Measurements from ENCODE around the gene CHD6. TPM values are rescaled to one million over a fixed set of nuclear protein-coding genes. Genes with fewer than 3 reads are reported as not detected.
"Not testable (repeated sequence)": the region's sequence is repeated elsewhere in the genome, so short reads cannot be mapped to it uniquely, and the experiment has no call there.

CHD6 gene
- total RNA-seq, 1 experiment from 2014 or later, result 27.7 TPM

DNA sequence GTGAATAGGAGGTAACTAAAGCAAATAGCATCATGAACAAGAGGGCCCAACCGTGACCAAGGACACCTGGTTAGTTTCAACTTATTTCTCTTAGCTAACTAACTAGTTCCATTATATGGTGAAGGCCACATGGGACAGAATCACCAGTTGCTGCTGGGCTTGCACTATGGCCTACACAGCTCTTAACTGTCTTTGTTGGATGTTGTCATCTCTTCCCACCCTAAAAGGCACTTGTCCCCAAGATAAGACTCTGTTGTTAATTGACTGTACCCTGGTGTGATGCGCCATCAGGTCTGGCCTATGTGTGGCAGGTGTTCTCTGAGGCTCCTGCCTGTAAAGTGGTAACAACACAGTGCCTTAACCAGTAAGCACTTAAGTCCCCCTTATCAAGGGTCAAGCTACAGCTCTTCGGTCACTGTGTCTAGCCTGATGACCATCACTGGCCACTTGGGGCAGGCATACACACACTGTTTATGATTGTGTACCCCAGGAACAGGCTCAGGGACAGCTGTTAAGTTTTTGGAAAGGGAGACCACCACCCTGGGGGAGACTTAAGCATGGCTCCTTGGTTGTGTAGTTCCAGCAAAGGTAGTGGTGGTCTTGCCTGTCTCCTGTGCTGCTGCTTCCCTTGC lies 51.2 kb downstream of the CHD6 start:
- in situ Hi-C loops (cut with HindIII; ENCODE audit: low pct_unique_long_range_greater_than_20kb, low sequenced_read_pairs), result no loop called here
- no peak for DNase-seq (ENCODE audit: low read depth, low spot score)

DNA sequence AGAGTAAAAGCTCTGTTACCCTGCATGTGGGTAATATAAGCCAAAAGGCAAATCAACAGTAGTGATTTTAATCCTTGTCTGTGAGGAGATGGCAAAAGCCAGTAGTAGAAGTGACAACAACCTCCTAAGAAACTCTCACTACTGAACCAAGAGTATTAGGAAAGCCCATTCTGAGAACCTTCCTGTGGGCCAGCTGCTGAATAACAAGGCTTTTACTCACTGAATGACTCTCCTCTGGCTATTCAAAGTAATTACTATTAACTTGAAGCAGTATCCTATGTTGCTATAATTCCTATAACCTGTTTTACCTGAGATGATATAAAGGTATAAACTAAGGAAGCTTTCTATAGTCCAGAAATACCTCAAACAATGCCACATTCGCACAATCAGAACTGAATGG lies 55.1 kb downstream of the CHD6 start:
- DNase-seq (ENCODE audit: low read depth, low spot score), result no peak
- in situ Hi-C loops (cut with HindIII; ENCODE audit: low pct_unique_long_range_greater_than_20kb, low sequenced_read_pairs), result no loop called here

DNA sequence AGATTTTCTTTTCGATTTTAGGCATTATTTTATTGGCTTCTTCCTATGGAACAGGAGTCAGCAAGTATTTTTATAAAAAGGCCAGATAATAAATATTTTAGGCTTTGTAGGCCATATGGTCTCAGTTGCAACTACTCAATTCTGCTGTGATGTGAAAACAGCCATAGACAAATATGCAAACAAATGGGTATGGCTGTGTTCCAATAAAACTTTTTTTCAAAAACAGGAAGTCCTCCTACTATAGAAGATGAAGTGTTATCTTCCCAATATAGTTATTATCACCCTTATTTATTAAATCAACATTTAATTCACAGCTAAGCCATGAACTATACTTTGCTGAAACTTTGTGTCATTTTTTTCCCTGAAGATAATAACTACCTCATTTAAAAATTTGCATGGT lies 57.2 kb downstream of the CHD6 start:
- no peak for DNase-seq (ENCODE audit: low read depth, low spot score)
- in situ Hi-C loops (cut with HindIII; ENCODE audit: low pct_unique_long_range_greater_than_20kb, low sequenced_read_pairs), result no loop called here

DNA sequence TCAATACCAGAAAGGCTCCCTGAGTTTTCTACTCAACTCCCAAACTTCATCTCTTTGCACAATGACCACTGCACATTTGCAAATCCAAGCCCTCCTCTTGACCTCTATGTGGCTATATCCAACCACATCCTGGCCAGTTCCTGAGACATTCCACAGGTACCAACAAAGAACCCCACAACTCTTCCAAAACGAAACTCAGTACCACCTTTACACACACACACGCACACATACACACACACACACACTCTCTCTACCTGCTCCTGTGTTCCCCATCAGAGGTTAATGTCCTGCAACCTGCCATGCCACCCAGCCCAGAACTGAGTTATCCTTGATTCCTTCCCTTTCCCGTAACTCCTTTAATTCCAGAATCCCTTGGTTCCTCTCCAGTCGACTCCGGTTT lies 58.5 kb downstream of the CHD6 start:
- in situ Hi-C loops (cut with HindIII; ENCODE audit: low pct_unique_long_range_greater_than_20kb, low sequenced_read_pairs), result no loop called here
- DNase-seq (ENCODE audit: low read depth, low spot score), result no peak

DNA sequence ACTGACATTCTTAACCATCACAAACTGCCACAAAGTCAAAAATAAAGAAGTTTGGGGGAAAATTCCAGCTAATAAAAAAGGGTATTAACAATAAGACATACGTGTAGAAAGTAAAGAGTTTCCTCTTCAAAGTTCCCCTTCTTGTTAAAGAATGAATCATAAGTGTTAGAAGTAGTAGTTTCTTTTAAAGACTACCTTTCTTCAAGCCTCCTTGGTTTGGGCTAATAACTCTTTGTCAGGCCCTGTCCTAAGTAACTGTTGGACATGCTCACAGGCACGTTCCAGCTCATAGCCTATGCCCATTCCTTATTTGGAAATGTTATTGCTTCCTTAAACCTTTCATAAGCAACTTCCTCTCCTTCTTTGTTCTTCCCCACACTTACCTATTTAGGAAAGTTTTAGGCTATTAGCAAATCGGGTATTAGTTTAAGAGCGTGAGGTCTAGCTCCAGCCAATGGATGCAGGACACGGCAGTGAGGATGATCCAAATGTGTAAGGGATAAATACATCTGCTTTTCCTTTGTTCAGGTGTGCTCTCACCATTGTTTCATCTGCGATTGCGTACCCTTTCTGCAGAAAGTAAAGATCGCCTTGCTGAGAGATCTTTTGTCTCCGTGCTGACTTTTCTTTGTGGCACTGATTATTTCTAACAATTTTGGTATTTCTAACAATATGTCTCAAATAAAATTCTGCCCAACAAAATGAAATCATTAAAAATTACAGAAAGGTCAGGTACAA lies 64.9 kb downstream of the CHD6 start:
- in situ Hi-C loops (cut with HindIII; ENCODE audit: low pct_unique_long_range_greater_than_20kb, low sequenced_read_pairs), result no loop called here
- DNase-seq (ENCODE audit: low read depth, low spot score), result no peak

DNA sequence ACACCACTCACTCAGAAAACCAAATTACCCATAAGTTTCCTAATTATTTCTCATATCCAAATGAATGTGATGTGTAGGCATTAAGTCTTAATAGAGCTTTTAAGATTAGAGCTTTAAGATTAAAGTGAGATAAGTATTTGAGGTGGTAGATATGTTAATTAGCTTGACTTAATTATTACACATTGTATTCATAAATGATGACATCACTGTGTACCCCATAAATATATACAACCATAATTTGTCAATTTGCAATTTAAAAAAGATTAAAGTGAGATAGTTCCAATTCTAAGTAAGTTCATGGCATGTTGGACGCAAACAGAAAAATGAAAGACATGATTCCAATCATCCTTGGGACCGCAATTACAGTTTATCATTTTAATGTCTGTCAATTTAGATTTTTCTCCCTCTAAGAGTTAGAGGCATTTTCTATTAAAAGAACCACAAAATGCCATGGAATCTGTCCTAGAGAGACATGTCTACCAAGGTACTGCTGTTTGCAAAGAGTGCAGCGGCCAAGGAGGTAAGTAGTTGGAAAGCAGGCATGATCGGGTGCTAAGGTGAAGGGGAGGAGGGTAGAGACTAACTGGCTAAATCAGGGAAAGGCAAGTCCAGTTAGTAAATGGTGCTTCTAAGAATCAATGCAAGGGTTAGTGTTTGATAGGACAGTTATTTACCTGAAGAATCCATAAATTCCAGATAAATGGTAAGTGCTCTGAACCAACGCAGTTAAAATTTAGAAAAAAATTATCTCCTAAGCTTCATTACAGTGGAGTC lies 65.7 kb downstream of the CHD6 start:
- DNase-seq (ENCODE audit: low read depth, low spot score), result no peak
- in situ Hi-C loops (cut with HindIII; ENCODE audit: low pct_unique_long_range_greater_than_20kb, low sequenced_read_pairs), result no loop called here

DNA sequence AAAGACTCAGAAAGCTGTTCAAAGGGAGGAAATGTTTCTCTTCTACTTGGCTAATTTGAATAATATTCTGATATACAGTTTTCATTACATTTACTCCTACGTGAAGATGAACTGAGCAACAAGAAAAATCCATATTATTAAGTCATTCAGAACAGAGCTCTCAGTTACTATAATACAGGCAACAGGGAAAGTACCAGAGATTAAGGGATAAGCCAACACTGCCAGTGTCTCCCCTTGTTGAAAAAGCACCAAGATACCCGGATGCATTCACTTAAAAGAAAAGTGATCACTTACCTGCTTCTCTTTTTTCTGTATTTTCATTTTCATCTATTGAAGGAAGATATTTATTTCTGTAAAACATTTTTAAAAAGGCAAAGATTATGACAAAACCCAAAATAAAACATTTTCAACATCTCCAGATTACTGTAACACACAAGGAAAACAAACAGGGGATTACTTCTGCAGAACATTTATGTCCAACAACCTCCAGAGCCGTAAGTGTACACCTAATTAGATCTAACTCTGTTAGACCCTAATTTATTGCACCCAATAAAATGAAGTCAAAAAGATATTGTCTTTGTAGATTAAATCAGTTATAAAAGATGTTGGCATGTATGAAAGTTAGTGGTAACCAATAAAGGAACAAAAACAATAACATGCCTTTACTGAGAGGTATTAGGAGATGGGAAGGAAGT lies 67.0 kb downstream of the CHD6 start:
- in situ Hi-C loops (cut with HindIII; ENCODE audit: low pct_unique_long_range_greater_than_20kb, low sequenced_read_pairs), result no loop called here
- DNase-seq (ENCODE audit: low read depth, low spot score), result no peak

DNA sequence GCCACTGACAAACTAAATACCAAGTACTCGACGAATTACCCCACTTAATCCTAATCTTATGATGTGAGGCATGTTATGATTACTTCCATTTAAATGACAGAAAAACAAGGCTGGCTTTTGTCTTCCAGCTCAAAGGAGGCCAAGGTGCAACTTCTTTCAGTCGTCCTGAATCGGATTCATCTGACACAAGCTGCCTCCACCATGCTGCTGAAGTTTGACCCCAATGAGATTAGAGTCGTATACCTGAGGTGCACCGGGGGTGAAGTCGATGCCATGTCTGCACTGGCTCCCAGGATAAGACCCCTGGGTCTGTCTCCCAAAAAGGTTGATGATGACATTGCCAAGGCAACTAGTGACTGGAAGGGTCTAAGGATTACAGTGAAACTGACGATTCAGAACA lies 71.0 kb downstream of the CHD6 start:
- in situ Hi-C loops (cut with HindIII; ENCODE audit: low pct_unique_long_range_greater_than_20kb, low sequenced_read_pairs), result no loop called here
- DNase-seq (ENCODE audit: low read depth, low spot score), result peak; percentile 13

DNA sequence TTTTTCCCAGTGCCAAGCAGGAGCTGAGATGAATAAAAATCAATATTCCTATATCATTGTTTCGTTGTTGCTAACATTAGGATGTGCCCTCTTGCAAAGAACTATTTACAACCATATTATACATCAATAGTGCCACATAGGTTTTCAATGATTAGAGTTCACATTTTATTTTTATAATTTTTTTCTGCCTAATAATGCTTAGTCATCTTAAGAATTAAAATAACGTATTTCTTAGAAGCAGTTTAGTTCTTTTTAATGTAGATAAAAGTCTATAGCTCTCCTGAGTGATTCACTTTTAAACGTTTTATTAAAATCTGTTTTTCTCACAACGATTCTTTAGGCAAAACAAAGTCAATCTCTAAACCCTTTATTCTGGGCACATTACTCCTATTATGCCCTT lies 71.6 kb downstream of the CHD6 start:
- in situ Hi-C loops (cut with HindIII; ENCODE audit: low pct_unique_long_range_greater_than_20kb, low sequenced_read_pairs), result no loop called here
- DNase-seq (ENCODE audit: low read depth, low spot score), result no peak

DNA sequence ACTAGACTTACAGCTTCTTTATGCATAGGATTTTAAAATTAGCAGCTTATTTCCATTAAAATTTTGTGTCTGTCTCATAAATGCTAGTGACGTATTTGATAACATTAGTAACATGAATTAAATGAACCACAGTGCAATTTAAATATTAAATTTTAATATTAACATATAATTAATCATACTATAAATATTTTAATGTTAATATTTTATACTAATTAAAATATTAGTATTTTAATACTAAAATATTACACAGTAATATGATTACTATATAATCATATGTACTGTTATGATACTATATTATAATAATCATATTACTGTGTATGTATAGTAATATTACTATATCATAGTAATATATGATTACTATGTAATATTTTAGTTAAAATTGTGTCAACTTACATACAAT lies 73.7 kb downstream of the CHD6 start:
- in situ Hi-C loops (cut with HindIII; ENCODE audit: low pct_unique_long_range_greater_than_20kb, low sequenced_read_pairs), result no loop called here
- DNase-seq (ENCODE audit: low read depth, low spot score), result no peak

DNA sequence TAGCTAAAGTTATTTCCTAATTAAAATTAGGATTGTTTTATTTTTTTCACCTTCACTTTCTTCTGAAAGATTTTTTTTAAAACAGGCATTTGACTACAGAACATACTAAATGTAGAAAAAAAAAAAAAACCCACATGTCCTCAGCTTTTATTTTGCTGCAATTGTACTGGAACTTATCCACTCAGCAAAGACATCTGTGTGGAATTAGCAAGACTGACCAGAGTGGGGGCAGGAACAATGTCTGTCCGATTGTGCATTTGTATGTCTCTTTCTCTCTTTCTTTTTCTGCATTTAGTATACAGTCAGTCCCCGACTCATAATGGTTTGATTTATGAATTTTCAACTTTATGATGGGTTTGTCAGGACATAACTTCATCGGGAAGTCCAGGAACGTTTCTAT lies 77.3 kb downstream of the CHD6 start:
- in situ Hi-C loops (cut with HindIII; ENCODE audit: low pct_unique_long_range_greater_than_20kb, low sequenced_read_pairs), result no loop called here
- no peak for DNase-seq (ENCODE audit: low read depth, low spot score)

DNA sequence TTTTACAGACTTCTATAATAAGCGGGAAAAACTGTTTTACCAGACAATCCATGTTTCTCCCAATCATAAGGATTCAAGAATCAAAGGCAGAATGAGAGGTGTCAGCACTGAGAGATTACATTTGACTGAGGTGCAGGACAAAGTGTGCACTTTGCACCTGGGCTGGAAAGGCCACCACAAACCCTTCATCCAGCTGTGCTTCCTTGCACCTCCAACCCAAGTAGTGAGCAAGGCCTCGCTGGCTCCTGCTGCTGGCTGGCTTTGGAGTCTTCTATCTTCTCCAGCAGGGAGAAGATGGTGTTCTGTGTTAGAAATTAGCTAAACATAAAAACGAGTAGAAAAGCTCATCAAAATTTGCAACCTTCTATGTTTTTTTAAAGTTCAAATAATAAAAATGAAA lies 77.7 kb downstream of the CHD6 start:
- in situ Hi-C loops (cut with HindIII; ENCODE audit: low pct_unique_long_range_greater_than_20kb, low sequenced_read_pairs), result no loop called here
- DNase-seq (ENCODE audit: low read depth, low spot score), result peak; percentile 7

DNA sequence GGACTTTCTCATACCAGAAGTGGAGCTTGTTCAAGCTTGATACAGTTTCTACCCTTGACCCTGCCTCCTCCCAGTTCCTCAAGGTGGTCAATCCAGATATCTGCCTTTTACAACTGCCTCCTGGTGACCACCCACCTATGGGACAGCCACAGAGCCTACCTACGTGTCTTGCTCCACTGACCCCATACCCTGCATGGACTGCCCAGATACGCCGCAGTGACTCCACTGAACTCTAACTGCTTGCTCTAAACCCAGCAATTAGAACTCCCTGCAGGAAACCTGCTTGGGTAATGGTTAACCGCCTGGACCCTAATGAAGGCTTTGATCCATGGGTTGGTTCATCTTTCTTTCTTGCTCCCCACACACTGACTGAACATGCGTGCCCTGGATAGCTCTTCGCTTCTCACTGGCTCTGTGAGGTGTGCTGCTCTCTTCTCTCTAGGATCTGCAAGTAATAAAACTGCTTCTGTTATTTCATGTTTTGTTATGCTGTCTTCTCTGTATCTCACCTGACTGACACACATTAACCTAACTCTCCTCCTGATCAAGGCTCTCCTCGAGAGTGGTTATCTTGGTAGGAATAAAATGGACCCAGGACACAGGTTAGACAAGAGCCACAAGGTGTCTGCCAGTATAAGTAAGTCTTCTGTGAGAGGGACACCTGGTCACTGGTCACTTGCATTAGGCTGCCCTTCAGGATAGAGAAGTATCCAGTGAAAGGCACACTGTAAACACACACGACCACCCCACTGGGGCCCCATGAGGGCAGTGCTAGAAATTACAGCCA lies 79.2 kb downstream of the CHD6 start:
- in situ Hi-C loops (cut with HindIII; ENCODE audit: low pct_unique_long_range_greater_than_20kb, low sequenced_read_pairs), result no loop called here

DNA sequence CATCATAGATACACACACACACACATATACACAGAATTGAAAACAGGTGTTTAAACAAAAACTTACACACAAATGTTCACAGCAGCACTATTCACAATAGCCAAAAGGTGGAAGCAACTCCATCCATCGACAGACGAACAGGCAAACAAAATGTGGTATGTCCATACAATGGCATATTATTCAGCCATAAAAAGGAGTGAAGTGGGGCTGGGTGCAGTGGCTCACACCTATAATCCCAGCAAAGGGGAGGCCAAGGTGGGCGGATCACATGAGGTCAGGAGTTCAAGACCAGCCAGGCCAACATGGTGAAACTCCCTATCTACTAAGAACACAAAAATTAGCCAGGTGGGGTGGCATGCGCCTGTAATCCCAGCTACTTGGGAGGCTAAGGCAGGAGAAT lies 80.3 kb downstream of the CHD6 start:
- in situ Hi-C loops (cut with HindIII; ENCODE audit: low pct_unique_long_range_greater_than_20kb, low sequenced_read_pairs), result no loop called here
- DNase-seq (ENCODE audit: low read depth, low spot score), result no peak

More for the DNA sequence above, 79.2 kb downstream of the CHD6 start:
- DNase-seq (ENCODE audit: low read depth, low spot score), result no peak

DNA sequence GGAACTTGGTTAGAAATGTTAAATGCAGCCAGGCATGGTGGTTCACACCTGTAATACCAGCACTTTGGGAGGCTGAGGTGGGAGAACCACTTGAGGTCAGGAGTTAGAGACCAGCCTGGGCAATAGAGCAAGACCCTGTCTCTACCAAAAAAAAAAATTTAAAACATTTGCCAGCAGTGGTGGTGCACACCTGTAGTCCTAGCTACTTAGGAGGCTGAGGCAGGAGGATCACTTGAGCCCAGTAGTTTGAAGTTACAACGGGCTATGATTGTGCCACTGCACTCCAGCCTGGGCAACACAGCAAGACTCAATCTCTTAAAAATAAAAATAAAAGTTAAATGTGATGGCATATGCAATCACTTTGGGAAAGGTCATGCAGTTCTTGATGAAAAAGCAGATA lies 82.6 kb downstream of the CHD6 start:
- DNase-seq (ENCODE audit: low read depth, low spot score); in situ Hi-C loops (cut with HindIII; ENCODE audit: low pct_unique_long_range_greater_than_20kb, low sequenced_read_pairs): not testable (repeated sequence)

DNA sequence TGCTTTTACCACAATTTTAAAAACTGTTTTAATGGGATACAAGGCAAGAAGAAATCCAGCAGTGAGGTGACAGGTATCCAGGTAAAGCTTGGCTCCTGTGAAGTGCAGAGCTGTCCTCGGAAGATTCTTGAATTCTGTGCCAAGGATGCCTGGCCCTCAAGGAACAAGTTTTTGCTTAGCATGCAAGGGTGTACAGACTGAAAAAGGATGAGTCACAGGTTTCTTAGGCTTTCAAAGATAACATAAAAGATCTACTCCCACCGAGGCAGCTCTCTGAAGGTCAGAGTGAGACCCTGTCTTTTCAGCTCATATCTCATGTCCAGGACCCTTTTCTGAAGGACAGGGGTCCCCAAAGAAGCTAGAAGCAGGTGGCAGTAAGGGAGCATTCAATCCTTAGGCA lies 83.3 kb downstream of the CHD6 start:
- in situ Hi-C loops (cut with HindIII; ENCODE audit: low pct_unique_long_range_greater_than_20kb, low sequenced_read_pairs), result no loop called here

DNA sequence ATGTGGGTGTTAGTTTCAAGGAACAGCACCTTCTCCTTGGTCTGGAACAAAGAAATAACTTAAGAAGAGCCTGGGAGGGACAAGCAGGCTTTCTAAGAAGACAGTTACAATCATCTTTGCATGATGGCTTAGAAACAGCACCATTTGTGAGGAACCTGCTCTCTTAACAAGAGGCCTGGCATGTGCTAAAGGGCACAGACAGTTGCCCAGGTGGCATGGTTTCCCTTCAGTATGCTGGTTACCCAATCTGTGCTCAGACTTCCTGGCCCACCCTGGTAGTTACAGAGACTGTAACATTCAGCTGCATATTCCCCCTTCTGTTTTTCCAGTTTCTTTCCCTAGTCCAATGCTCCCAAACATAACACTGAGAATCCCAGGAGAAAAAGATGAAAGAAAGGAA lies 84.0 kb downstream of the CHD6 start:
- no peak for DNase-seq (ENCODE audit: low read depth, low spot score)
- in situ Hi-C loops (cut with HindIII; ENCODE audit: low pct_unique_long_range_greater_than_20kb, low sequenced_read_pairs), result no loop called here

More for the DNA sequence above, 83.3 kb downstream of the CHD6 start:
- DNase-seq (ENCODE audit: low read depth, low spot score), result no peak
